Colon (tissue), 2 donors: Measurements from ENCODE around the gene SLC39A11.
"Not testable (repeated sequence)": the region's sequence is repeated elsewhere in the genome, so short reads cannot be mapped to it uniquely, and the experiment has no call there.

Experiments
- FAIRE-seq: peaks from 2 replicates; lab custom pipeline; 2012; peaks lifted over from hg19 to GRCh38; lab: Jason Lieb, UNC
- donor health status: control.
- donor health status: control.

SLC39A11 gene

DNA sequence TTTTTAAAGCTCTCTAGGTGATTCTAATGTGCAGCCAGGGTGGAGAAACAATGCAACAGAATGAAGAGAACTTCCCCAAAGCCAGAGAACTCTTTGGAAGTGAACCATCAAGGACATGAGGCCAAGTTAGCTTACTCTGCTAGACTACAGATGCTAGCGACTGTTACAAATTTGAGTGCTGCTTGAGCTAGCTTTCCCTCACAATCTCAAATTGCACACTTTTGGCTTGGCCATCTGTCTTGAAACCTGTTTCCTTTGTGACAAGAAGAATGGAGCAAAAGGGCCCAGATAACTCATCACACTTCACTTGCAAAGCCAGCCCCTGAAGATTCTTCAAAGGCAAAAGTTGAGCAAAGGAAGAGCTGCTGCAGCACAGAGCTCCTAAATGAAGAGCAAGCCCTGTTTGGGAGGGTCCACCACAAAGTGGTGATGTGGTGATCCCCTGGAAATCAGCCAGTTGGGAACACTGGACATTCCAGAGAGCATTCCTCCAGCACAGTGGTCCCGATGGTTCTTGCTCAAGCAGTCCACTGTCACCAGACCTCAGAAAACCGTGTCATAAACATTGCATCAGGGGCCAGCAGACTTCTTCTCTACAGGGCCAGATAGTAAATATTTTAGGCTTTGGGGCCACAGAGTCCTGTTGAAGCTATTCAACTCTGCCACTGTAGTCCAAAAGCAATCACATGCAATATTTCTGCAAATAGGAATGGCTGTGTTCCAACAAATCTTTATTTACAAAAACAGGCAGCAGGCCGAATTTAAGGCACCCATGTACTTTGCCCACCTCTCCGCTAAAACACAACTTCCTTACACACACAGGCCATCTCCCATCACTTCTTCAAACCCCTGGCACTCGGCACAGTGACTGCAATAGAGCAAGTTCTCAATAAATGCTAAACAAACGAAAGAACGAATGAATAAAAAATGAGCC, 21.2 kb downstream of the SLC39A11 start:
- no peak for FAIRE-seq

DNA sequence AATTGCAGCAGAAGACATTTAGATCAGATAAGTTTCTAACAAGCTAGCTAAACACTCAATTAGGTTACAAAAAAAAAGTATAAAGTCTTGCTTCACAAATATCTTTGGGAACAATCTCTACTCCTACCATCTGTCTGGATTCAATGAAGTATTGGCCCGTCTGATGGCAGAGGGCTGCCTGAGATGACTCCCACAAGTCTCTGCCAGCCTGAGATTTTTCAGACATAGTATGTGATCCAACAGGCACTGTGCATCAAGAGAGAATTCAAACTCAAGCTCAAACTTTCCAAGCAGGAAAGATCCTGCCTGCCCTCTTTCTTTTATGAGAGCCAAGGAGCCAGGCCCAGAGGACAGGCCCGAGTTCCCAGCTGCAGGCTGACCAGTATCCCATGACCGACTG, 22.6 kb downstream of the SLC39A11 start:
- FAIRE-seq: no peak

GRCh38 chr17:73069164-73069770, 23.2 kb downstream of the SLC39A11 start:
- FAIRE-seq: no peak

DNA sequence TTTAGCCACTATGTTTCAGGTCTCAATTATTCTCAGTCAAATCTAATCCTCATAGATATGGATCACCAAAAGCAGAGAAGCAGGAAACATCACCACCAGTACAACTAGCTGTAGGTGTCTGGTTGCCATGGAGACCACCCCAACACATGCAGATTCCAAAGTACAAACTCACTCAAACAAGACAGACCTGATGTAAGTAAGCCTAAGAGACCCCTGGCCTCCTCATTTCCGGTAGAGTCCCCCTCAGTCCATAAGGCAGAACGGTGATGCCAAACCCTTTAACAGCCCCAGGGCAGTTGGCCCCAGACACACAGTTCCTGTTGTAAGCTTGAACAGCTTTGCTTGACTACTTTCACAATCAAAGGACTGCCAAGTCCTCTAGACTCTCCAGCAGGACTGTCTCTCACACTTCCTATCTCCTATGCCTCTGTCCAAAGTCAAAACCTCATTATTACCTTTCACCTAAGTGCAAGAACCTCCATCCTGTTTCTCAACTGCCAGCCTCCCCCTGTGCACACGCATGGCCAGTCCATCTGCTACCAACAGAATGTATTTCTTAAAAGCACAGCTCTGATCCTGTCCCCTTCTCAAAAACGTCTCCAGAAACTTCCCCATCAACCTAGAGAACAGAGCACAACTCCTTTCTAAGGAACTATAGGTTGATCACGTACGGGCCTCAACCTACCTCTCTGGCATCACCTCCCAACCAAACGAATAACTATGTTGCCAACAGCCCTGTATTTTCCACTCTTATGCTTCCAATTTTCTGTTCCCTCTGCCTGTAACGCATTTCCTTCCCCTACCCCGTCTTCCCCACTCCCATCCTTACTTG, 23.9 kb downstream of the SLC39A11 start:
- FAIRE-seq: no peak

GRCh38 chr17:73067699-73068098, 24.8 kb downstream of the SLC39A11 start:
- not testable (repeated sequence) for FAIRE-seq

DNA sequence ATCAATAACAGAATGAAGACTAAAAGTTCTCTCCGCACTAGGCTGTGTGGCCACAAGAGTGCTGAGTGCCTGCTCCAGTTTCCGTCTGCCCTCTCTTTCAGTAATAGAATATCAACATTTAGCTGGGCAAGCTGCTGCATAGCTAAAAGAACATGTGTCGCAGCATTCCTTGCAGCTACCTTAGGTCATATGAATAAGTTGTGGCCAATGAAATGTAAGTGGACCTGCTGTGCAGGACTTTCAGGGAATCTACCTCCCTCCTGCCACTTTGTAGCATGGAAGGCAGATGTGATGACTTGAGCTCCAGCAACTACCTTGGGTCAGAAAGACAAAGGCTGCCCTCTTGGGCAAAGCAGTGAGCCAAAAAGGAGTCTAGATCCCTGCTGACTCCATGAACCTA, 25.4 kb downstream of the SLC39A11 start:
- FAIRE-seq: no peak

GRCh38 chr17:73066148-73066884, 26.2 kb downstream of the SLC39A11 start:
- FAIRE-seq: no peak

DNA sequence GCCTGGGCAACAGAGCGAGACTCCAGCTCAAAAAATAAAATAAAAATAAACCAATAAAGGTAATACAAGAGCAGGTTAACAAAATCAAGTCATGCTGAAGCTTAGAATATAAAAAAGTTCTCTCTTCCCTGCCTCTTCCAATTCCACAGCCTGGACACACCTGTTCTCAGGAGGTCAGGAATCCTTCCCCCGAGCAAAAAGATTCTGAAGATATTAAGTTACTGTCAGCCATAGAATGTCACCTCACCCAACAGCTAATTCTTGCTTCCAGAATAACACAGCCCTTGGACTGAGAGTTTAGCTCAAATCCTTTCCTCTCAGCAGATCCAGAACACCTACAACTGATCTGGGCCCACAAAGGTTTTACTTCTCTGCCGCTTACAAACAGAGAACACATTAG, 27.1 kb downstream of the SLC39A11 start:
- no peak for FAIRE-seq

GRCh38 chr17:73064084-73064938, 28.2 kb downstream of the SLC39A11 start:
- no peak for FAIRE-seq

GRCh38 chr17:73062726-73063125, 29.8 kb downstream of the SLC39A11 start:
- FAIRE-seq: no peak

GRCh38 chr17:73061161-73061560, 31.3 kb downstream of the SLC39A11 start:
- FAIRE-seq: no peak

DNA sequence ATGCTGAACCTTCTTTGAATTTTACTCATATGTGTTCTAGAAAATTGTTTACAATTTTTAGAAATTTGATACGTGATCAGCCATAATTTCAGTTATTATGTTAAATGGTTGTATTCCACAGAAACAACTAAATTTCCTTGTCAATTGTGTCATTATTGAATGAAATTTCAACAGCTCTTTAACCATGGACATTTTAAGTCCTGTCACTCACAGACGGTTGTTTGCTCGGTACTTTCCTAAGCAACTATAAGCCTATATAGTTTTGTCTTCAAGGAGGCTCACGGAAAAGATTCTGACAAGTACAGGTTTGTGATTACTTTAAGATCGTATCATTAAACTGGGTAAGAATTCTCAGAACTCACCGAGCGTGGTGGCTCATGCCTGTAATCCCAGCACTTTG, 31.8 kb downstream of the SLC39A11 start:
- no peak for FAIRE-seq

- FAIRE-seq: not testable (repeated sequence)
Measured at GRCh38 chr17:73059713-73060112, 32.8 kb downstream of the SLC39A11 start.

DNA sequence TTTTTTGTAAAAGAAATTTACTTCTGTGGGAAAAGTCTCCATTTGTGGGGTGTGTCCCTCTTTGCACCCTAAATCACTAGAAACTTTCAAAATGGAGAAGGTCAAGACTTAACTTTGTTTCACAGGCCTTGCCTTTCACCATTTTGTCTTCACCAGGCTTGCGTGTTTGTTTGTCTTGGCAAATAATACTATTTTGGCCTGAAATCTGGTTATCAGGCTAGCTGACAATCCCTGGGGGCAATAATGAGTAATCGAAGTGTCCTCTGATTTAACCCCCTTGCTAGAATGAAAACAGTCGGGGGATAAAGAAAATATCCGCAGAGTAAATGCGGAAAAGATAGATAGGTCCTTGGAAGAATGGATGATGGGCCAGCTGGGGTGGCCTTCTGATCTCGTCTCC, 34.5 kb downstream of the SLC39A11 start:
- no peak for FAIRE-seq

DNA sequence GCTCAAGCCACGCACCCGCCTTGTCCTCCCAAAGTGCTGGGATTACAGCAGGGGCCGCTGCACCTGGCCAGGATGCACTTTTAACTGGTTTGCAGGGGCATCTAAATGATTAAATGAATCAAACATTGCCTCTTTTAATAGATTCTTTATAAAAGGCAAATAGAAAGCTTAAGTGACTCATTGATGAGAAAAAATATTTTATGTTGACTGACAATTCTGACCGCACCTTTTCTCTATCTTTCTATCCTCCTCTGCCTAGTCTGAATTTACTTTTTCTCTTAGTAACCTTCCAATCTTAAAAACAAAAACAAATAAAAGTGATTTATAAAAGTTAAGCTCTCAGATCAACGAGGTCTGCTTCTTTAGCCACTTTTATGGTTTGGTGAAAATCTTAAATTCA, 35.3 kb downstream of the SLC39A11 start:
- FAIRE-seq: no peak

- no peak for FAIRE-seq
Measured at GRCh38 chr17:73052923-73053322, 39.6 kb downstream of the SLC39A11 start.

DNA sequence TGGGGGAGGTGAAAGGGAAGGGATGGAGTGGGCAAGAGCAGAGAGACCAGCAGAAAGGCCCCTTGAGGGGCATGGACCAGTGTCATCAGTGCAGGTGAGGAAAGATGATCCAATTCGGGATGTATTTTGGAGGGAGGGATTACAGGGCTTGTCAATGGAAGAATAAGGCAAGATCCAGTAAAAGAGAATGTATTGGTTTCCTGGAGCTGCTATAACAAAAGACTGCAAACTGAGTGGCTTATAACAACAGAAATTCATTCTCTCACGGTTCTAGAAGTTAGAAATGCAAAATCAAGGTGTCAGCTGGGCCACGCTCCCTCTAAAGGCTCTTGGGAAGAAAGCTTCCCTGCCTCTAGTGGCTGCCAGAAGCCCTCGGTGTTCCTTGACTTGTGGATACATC, 41.7 kb downstream of the SLC39A11 start:
- no peak for FAIRE-seq

DNA sequence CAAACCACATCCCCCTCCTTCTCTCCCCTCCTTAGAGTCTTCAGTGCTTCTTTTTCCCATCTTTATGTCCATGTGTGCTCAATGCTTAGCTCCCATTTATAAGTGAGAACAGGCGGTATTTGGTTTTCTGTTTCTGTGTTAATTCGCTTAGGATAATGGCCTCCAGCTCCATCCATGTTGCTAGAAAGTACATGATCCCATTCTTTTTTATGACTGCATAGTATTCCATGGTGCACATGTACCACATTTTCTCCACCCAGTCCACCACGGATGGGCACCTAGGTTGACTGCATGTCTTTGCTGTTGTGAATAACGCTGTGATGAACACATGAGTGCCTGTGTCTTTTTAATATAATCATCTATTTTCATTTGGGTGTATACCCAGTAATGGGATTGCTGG, 44.3 kb downstream of the SLC39A11 start:
- FAIRE-seq: no peak

- FAIRE-seq: no peak
Measured at GRCh38 chr17:73045724-73046123, 46.8 kb downstream of the SLC39A11 start.

- FAIRE-seq: no peak
Measured at GRCh38 chr17:73043686-73044581, 48.6 kb downstream of the SLC39A11 start.
